NCI-H2196 (cell line): ENCODE results near the gene CNNM3.
A peak's percentile ranks its signal among the peaks of the same experiment; 100 is the strongest.
"Not testable (repeated sequence)": the region's sequence is repeated elsewhere in the genome, so short reads cannot be mapped to it uniquely, and the experiment has no call there.

ENCODE experiments used
- DNase-seq: peaks from one replicate; lab custom pipeline; 2025; ENCODE audit not compliant: unreplicated experiment; lab: John Stamatoyannopoulos, UW

CNNM3 gene

GRCh38 chr2:96860065-96861029 lies 44.3 kb downstream of the CNNM3 start:
- DNase-seq = no peak

- DNase-seq = no peak
These were observed 45.0 kb downstream of the CNNM3 start for GRCh38 chr2:96861074-96861473.

- DNase-seq = not testable (repeated sequence)
These were observed 47.0 kb downstream of the CNNM3 start for GRCh38 chr2:96863056-96863455.

GRCh38 chr2:96863575-96864342 lies 47.7 kb downstream of the CNNM3 start:
- no peak for DNase-seq

GRCh38 chr2:96864343-96865091 lies 48.4 kb downstream of the CNNM3 start:
- peak; percentile 90 for DNase-seq

- DNase-seq = no peak
These were observed 49.6 kb downstream of the CNNM3 start for GRCh38 chr2:96865654-96866053.

- DNase-seq = no peak
These were observed 50.1 kb downstream of the CNNM3 start for GRCh38 chr2:96866149-96866548.

GRCh38 chr2:96866586-96866985 lies 50.5 kb downstream of the CNNM3 start:
- no peak for DNase-seq

- DNase-seq = no peak
These were observed 51.1 kb downstream of the CNNM3 start for GRCh38 chr2:96866986-96867755.

GRCh38 chr2:96867756-96868554 lies 51.9 kb downstream of the CNNM3 start:
- DNase-seq = no peak

GRCh38 chr2:96868555-96869280 lies 52.6 kb downstream of the CNNM3 start:
- peak; percentile 50 for DNase-seq

GRCh38 chr2:96869281-96869821 lies 53.3 kb downstream of the CNNM3 start:
- DNase-seq = peak; percentile 39

GRCh38 chr2:96869822-96870625 lies 54.0 kb downstream of the CNNM3 start, which contains the start of gene SEMA4C:
Gene SEMA4C (minus strand): TSS chr2:96870080. CDS start chr2:96867886, 2,194 bp downstream.
- DNase-seq = peak; percentile 46

- DNase-seq = peak; percentile 54
These were observed 54.7 kb downstream of the CNNM3 start for GRCh38 chr2:96870626-96871255.

GRCh38 chr2:96872591-96873349 lies 56.7 kb downstream of the CNNM3 start:
- no peak for DNase-seq

GRCh38 chr2:96873651-96874096 lies 57.6 kb downstream of the CNNM3 start:
- DNase-seq = no peak
